SJSA1 (cell line): ENCODE data around the gene PREPL. TPM values are rescaled to one million over a fixed set of nuclear protein-coding genes. Genes with fewer than 3 reads are reported as not detected.

Experiments
- DNase-seq, 2 experiments: peaks; one replicate each; pipeline ENCODE4 v3.0.0-alpha.2; 2015 to 2020; ENCODE audit warnings: low spot score in 2 of 2, low read depth in 1 of 2
- H3K27ac ChIP-seq: fragments of 250-450 bp; sonication (Bioruptor Pico); 2 replicates; pipeline ENCODE4 v1.5.1; 2020; ENCODE audit warnings: mild to moderate bottlenecking, moderate library complexity
- H3K27me3 ChIP-seq: fragments of 250-450 bp; sonication (Bioruptor Pico); replicated peaks from 2 replicates; pipeline ENCODE4 v1.5.1; 2020; ENCODE audit warnings: mild to moderate bottlenecking, moderate library complexity
- H3K36me3 ChIP-seq: fragments of 250-450 bp; sonication (Bioruptor Pico); 2 replicates; pipeline ENCODE4 v1.5.1; 2020; ENCODE audit warnings: mild to moderate bottlenecking
- H3K4me1 ChIP-seq: fragments of 250-450 bp; sonication (Bioruptor Pico); replicated peaks from 2 replicates; pipeline ENCODE4 v1.6.1; 2021; ENCODE audit warnings: mild to moderate bottlenecking
- H3K4me3 ChIP-seq: fragments of 250-450 bp; sonication (Bioruptor Pico); 2 replicates; pipeline ENCODE4 v1.5.1; 2020; ENCODE audit warnings: mild to moderate bottlenecking
- H3K9me3 ChIP-seq: fragments of 250-450 bp; sonication (Bioruptor Pico); replicated peaks from 2 replicates; pipeline ENCODE4 v1.5.1; 2020; ENCODE audit warnings: mild to moderate bottlenecking
- total RNA-seq: library from RNA; depleted of rRNA; stranded (reverse); fragments of >200 nt; shearing (Covaris generic); gene quantifications from 2 replicates; pipeline ENCODE4 v1.2.3, GENCODE V29; 2014

PREPL gene
- total RNA-seq, 1 experiment from 2014 or later = 39.0 TPM

- peaks cover 10% of the 10 kb centered on the region; the same call in 1 of the 2 replicates for H3K4me1 ChIP-seq
- DNase-seq = peak; percentile 48 to 55
These were observed 1.1 kb upstream of the PREPL start for GRCh38 chr2:44362207-44363015.

DNA sequence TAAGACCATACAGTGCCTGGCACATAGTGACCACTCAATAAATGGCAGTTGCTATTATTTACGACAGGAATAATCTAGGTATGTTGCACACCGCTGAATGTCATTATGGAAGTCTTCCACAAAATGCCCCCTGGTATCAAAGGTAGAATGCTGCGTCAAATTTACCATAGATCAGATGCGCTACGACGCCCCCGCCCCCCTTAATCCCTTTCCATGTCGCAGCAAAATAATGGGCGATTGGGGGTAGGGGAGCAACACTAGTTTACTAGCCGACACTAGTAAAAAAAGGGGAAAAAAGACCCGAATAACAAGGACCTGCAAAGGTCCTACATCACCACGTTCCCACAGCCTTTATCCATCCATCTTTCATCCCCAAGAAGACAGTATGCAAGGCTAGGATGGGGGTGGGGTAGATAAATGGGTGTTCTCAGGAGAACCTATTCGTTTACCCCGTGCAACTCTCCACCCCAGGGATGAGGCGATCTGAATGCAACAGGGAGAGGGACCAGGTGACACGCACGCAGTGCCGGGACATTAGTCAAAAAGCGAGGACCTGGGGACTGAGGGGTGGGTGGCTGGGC lies 455 bp downstream of the PREPL start:
- Histone ChIP-seq H3K27me3 (no peaks in the 10 kb centered on the region), H3K9me3 (no peaks in the 10 kb centered on the region), H3K4me1 (peaks cover 10% of the 10 kb centered on the region; the same call in 1 of the 2 replicates), H3K4me3 (peak overlapping the region; percentile 68), H3K27ac (peak overlapping the region; percentile 100), H3K36me3 (no peaks in the 10 kb centered on the region)
- DNase-seq = no peak

More at GRCh38 chr2:44362207-44363015, 1.1 kb upstream of the PREPL start:
- peak overlapping the region; percentile 100 for H3K27ac ChIP-seq
- no peaks in the 10 kb centered on the region for H3K36me3 ChIP-seq
- H3K9me3 ChIP-seq = no peaks in the 10 kb centered on the region
- no peaks in the 10 kb centered on the region for H3K27me3 ChIP-seq
- peak overlapping the region; percentile 68 for H3K4me3 ChIP-seq

GRCh38 chr2:44358503-44358902 lies 2.8 kb downstream of the PREPL start:
- Histone ChIP-seq H3K9me3 (no peaks in the 10 kb centered on the region), H3K36me3 (no peaks in the 10 kb centered on the region), H3K27ac (no peak overlapping the region), H3K4me1 (peaks cover 10% of the 10 kb centered on the region; the same call in 1 of the 2 replicates), H3K4me3 (no peak overlapping the region), H3K27me3 (no peaks in the 10 kb centered on the region)
- DNase-seq = no peak

- DNase-seq = no peak
- Histone ChIP-seq H3K27me3 (no peaks in the 10 kb centered on the region), H3K4me3 (no peak overlapping the region), H3K4me1 (no peaks in the 10 kb centered on the region), H3K9me3 (no peaks in the 10 kb centered on the region), H3K36me3 (peaks cover 3% of the 10 kb centered on the region; the same call in 1 of the 2 replicates), H3K27ac (no peak overlapping the region)
These were observed 6.5 kb downstream of the PREPL start for GRCh38 chr2:44354761-44355160.

DNA sequence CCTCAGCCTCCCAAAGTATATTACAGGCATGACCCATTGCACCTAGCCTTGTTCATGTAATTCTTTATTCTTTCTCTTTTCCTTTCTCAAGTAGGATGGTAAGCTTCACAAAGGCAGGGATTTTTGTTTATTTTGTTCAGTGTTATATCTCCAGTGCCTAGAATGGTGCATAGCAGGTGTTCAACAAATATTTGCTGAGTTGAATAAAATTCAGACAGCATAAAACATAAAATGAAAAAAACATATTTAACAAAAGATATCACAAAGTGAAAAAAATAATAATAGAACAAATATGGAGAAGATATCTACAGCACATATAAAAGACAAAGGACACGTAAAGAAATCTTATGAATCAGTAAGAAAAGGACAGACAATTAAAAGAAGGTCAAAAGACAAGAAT lies 8.8 kb downstream of the PREPL start:
- Histone ChIP-seq H3K36me3 (peaks cover 3% of the 10 kb centered on the region; the same call in 1 of the 2 replicates), H3K4me3 (no peak overlapping the region), H3K4me1 (no peaks in the 10 kb centered on the region), H3K27me3 (no peaks in the 10 kb centered on the region), H3K27ac (no peak overlapping the region), H3K9me3 (no peaks in the 10 kb centered on the region)
- no peak for DNase-seq

GRCh38 chr2:44351676-44352075 lies 9.6 kb downstream of the PREPL start:
- Histone ChIP-seq H3K4me3 (no peak overlapping the region), H3K27me3 (no peaks in the 10 kb centered on the region), H3K9me3 (no peaks in the 10 kb centered on the region), H3K4me1 (no peaks in the 10 kb centered on the region), H3K36me3 (peaks cover 3% of the 10 kb centered on the region; the same call in 1 of the 2 replicates), H3K27ac (no peak overlapping the region)
- no peak for DNase-seq

- no peaks in the 10 kb centered on the region for H3K4me1 ChIP-seq
- H3K27me3 ChIP-seq = no peaks in the 10 kb centered on the region
- H3K9me3 ChIP-seq = no peaks in the 10 kb centered on the region
- H3K36me3 ChIP-seq = peaks cover 3% of the 10 kb centered on the region; the same call in 1 of the 2 replicates
- H3K4me3 ChIP-seq = no peak overlapping the region
- H3K27ac ChIP-seq = no peak overlapping the region
- DNase-seq = no peak
These were observed 10.2 kb downstream of the PREPL start for GRCh38 chr2:44351088-44351487.

DNA sequence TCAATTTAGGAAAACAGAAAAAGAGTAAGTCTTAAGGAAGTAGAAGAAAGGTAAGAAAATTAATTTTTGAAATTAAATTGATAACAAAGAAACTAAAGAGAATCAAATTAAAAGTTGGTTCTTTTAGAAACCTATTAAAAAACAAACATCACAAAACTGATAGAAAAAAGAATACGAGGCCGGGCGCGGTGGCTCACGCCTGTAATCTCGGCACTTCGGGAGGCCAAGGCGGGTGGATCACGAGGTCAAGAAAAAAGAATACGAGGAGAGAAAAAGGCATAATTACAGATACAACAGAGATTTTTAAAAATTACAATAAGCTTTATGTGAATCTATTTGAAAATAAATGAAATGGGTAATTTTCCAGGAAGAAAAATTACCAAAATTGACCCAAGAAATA lies 11.8 kb downstream of the PREPL start:
- Histone ChIP-seq H3K4me1 (no peaks in the 10 kb centered on the region), H3K27ac (no peak overlapping the region), H3K36me3 (peaks cover 8% of the 10 kb centered on the region; the same call in 1 of the 2 replicates), H3K4me3 (no peak overlapping the region), H3K27me3 (no peaks in the 10 kb centered on the region), H3K9me3 (no peaks in the 10 kb centered on the region)
- no peak for DNase-seq

GRCh38 chr2:44348400-44348799 lies 12.9 kb downstream of the PREPL start:
- H3K27ac ChIP-seq = no peak overlapping the region

DNA sequence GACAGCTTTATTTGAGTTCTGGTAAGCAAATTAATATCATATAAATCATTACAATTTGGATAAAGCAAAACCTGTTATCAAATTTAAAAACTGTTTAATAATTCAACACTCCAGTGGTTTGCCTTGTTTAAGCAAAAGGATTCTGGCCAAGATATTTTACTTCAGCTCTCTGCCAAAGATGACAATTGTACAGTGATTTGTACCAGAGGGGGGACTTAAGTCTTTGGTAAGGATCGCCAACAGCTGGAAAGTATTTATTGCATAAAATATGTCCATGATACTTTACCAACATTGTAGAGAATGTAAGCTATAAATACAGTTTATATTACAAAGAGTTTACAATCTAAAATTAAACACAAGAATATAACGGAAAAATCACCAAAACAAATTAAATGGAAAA lies 13.8 kb downstream of the PREPL start:
- H3K4me1 ChIP-seq = no peaks in the 10 kb centered on the region

More at GRCh38 chr2:44348400-44348799, 12.9 kb downstream of the PREPL start:
- no peaks in the 10 kb centered on the region for H3K4me1 ChIP-seq
- DNase-seq = no peak
- H3K27me3 ChIP-seq = no peaks in the 10 kb centered on the region
- peaks cover 11% of the 10 kb centered on the region for H3K36me3 ChIP-seq
- no peaks in the 10 kb centered on the region for H3K9me3 ChIP-seq
- no peak overlapping the region for H3K4me3 ChIP-seq

GRCh38 chr2:44342854-44343253 lies 18.4 kb downstream of the PREPL start:
- Histone ChIP-seq H3K4me1 (no peaks in the 10 kb centered on the region), H3K27me3 (no peaks in the 10 kb centered on the region), H3K9me3 (no peaks in the 10 kb centered on the region), H3K36me3 (peaks cover 40% of the 10 kb centered on the region), H3K4me3 (no peak overlapping the region), H3K27ac (no peak overlapping the region)
- no peak for DNase-seq

More for the DNA sequence above, 13.8 kb downstream of the PREPL start:
- peaks cover 19% of the 10 kb centered on the region for H3K36me3 ChIP-seq
- DNase-seq = no peak
- no peak overlapping the region for H3K27ac ChIP-seq
- no peak overlapping the region for H3K4me3 ChIP-seq
- no peaks in the 10 kb centered on the region for H3K27me3 ChIP-seq
- H3K9me3 ChIP-seq = no peaks in the 10 kb centered on the region

DNA sequence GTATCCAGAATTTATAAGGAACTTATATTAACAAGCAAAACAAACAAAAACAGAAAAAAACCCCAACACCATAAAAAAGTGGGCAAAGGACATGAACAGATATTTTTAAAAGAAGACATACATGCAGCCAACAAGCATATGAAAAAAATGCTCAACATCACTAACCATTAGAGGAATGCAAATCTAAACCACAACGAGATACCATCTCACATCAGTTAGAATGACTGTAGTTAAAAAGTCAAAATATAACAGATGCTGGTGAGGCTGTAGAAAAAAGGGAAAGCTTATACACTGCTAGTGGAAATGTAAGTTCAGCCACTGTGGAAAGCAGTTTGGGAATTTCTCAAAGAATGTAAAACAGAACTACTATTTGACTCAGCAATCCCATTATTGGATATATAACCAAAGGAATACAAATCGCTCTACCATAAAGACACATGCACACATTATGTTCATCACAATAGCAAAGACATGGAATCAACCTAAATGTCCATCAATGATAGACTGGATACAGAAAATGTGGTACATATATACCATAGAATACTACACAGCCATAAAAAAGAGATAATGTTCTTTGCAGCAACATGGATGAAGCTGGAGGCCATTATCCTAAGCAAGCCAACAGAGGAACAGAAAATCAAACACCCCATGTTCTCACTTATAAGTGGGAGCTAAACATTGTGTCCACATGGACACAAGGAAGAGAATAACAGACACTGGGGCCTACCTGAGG lies 25.3 kb downstream of the PREPL start:
- peaks cover 51% of the 10 kb centered on the region for H3K36me3 ChIP-seq
- DNase-seq = no peak
- H3K27me3 ChIP-seq = no peaks in the 10 kb centered on the region
- no peak overlapping the region for H3K27ac ChIP-seq
- no peak overlapping the region for H3K4me3 ChIP-seq
- no peaks in the 10 kb centered on the region for H3K4me1 ChIP-seq
- H3K9me3 ChIP-seq = no peaks in the 10 kb centered on the region

GRCh38 chr2:44333994-44334393 lies 27.3 kb downstream of the PREPL start:
- Histone ChIP-seq H3K27me3 (no peaks in the 10 kb centered on the region), H3K27ac (no peak overlapping the region), H3K4me1 (no peaks in the 10 kb centered on the region), H3K4me3 (no peak overlapping the region), H3K9me3 (no peaks in the 10 kb centered on the region), H3K36me3 (peaks cover 51% of the 10 kb centered on the region)
- no peak for DNase-seq

DNA sequence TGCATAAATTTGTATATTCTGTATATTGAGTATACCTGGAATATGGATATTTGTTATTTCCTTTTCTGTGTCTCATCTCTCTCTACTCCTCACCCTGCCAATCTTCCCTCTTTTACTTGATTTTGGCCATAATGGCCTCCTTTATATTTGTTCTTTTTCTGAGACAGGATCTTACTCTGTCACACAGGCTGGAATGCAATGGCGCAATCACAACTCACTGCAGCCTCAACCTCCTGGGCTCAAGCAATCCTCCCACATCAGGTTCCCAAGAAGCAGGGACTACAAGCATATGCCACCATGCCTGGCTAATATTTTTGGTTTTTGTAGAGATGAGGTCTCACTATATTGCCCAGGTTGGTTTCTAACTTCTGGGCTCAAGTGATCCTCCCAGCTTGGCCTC lies 30.5 kb downstream of the PREPL start:
- H3K36me3 ChIP-seq = peaks cover 37% of the 10 kb centered on the region
- H3K27ac ChIP-seq = no peak overlapping the region
- no peak for DNase-seq

More for the DNA sequence above, 30.5 kb downstream of the PREPL start:
- H3K4me1 ChIP-seq = no peaks in the 10 kb centered on the region
- no peaks in the 10 kb centered on the region for H3K9me3 ChIP-seq
- no peak overlapping the region for H3K4me3 ChIP-seq
- no peaks in the 10 kb centered on the region for H3K27me3 ChIP-seq
